CD4-positive, alpha-beta T cell (primary cell): Measurements from ENCODE around the gene SHISA4. TPM values are rescaled to one million over a fixed set of nuclear protein-coding genes. Genes with fewer than 3 reads are reported as not detected.
A peak's percentile ranks its signal among the peaks of the same experiment; 100 is the strongest.

ENCODE experiments used
- ATAC-seq: fragments of 200-7000 bp; cut with Tn5 transposase; one replicate; pipeline ENCODE4 v1.10.0; 2022; ENCODE audit warnings: mild to moderate bottlenecking; ENCODE audit not compliant: poor library complexity
- CTCF ChIA-PET: fragments of 350-600 bp; sonication (Branson Sonifier 250); formaldehyde crosslinking; loops from one replicate; lab custom pipeline; 2021; ENCODE audit warnings: antibody characterized with exemption, inconsistent platforms; lab: Charles Lee
- POLR2A ChIA-PET: fragments of 350-600 bp; sonication (Branson Sonifier 250); formaldehyde crosslinking; loops from one replicate; lab custom pipeline; 2021; ENCODE audit warnings: antibody characterized with exemption, inconsistent platforms; lab: Charles Lee
- DNase-seq, 14 experiments: peaks; one replicate each; pipeline ENCODE4 v3.0.0-alpha.2; 2013 to 2020; ENCODE audit warnings: mixed read lengths in 2 of 14
- H3K27ac ChIP-seq, 2 donors: one replicate each; pipeline versions ENCODE4 v1.5.1 to v1.7.0; 2013; ENCODE audit warnings: low read length in 2 of 2, low read depth in 1 of 2, mild to moderate bottlenecking in 1 of 2
- H3K27me3 ChIP-seq, 2 experiments: 1 replicate in 1 of 2; 2 replicates in 1 of 2; pipeline versions ENCODE4 v1.6.1 to v1.7.0; 2013; ENCODE audit warnings: low read length in 2 of 2, control low read depth in 1 of 2, mild to moderate bottlenecking in 1 of 2, moderate library complexity in 1 of 2; ENCODE audit not compliant: insufficient read depth in 2 of 2, control insufficient read depth in 1 of 2
- H3K36me3 ChIP-seq: one replicate; pipeline ENCODE4 v1.6.1; 2013; ENCODE audit warnings: low read length, control low read depth; ENCODE audit not compliant: insufficient read depth
- H3K4me1 ChIP-seq: one replicate; pipeline ENCODE4 v1.6.1; 2013; ENCODE audit warnings: low read length, control low read depth; ENCODE audit not compliant: insufficient read depth
- H3K4me3 ChIP-seq: one replicate; pipeline ENCODE4 v1.5.1; 2013; ENCODE audit warnings: mild to moderate bottlenecking, low read length, moderate library complexity
- H3K9me3 ChIP-seq, 2 experiments: 1 replicate in 1 of 2; 2 replicates in 1 of 2; pipeline versions ENCODE4 v1.6.1 to v1.7.0; 2013; ENCODE audit warnings: low read length in 2 of 2, mild to moderate bottlenecking in 2 of 2, control low read depth in 1 of 2, moderate library complexity in 1 of 2; ENCODE audit not compliant: control insufficient read depth in 1 of 2, insufficient read depth in 1 of 2
- H3K27ac Mint-ChIP-seq: one replicate; pipeline ENCODE4 v1.8.0; 2020; ENCODE audit warnings: mixed read lengths
- H3K27me3 Mint-ChIP-seq: one replicate; pipeline ENCODE4 v1.8.0; 2021; ENCODE audit warnings: mixed read lengths
- H3K36me3 Mint-ChIP-seq: one replicate; pipeline ENCODE4 v1.8.0; 2021; ENCODE audit warnings: low read depth, mixed read lengths
- H3K4me1 Mint-ChIP-seq: one replicate; pipeline ENCODE4 v1.8.0; 2021; ENCODE audit warnings: low read depth, mixed read lengths
- H3K4me3 Mint-ChIP-seq: one replicate; pipeline ENCODE4 v1.8.0; 2020; ENCODE audit warnings: mild to moderate bottlenecking, mixed read lengths
- H3K9me3 Mint-ChIP-seq: one replicate; pipeline ENCODE4 v1.8.0; 2020; ENCODE audit warnings: mixed read lengths
- CTCF ChIP-seq: fragments of 200-600 bp; IDR thresholded peaks from one replicate; pipeline ENCODE4 v1.8.0; 2022; ENCODE audit warnings: antibody characterized with exemption, mild to moderate bottlenecking
- intact Hi-C, 2 experiments: fragments of 100-400 bp; cut with DNase I in 1 of 2; cut with micrococcal nuclease in 1 of 2; formaldehyde crosslinking; loops; one replicate each; pipeline versions ENCODE4 v1.15.1 to v1.9.0; 2023 to 2025; cut with DNase I, micrococcal nuclease
- total RNA-seq, 174 experiments: library from RNA in 2 of 174; stranded (reverse) in 2 of 174; gene quantifications; one replicate each; pipeline ENCODE4 v1.2.3 and lab custom pipeline; 2021 to 2026

The SHISA4 gene
- total RNA-seq, 2 experiments from 2014 or later = 0.19 TPM; not detected in 1

- CTCF ChIA-PET = no interaction called here
- no peak for ATAC-seq
- Mint-ChIP-seq H3K4me3 (no peak overlapping the region), H3K27me3 (no peaks in the 10 kb centered on the region), H3K36me3 (peaks cover 50% of the 10 kb centered on the region), H3K27ac (peak overlapping the region; percentile 57), H3K4me1 (peaks cover 43% of the 10 kb centered on the region), H3K9me3 (no peaks in the 10 kb centered on the region)
- intact Hi-C loops = no loop called here
- H3K9me3 ChIP-seq = no peaks in the 10 kb centered on the region
- no peaks in the 10 kb centered on the region for H3K4me1 ChIP-seq
- H3K36me3 ChIP-seq = peaks cover 30% of the 10 kb centered on the region
- POLR2A ChIA-PET = no interaction called here
- no peak for DNase-seq
- H3K27me3 ChIP-seq = no peaks in the 10 kb centered on the region
- no peak overlapping the region for H3K4me3 ChIP-seq
- H3K27ac ChIP-seq = no peak overlapping the region
- TF ChIP-seq CTCF = no peak
These were observed 43.2 kb upstream of the SHISA4 start for GRCh38 chr1:201845331-201846083.

GRCh38 chr1:201847150-201847549 is 41.5 kb upstream of the SHISA4 start:
- Histone ChIP-seq H3K4me1 (no peaks in the 10 kb centered on the region), H3K4me3 (no peak overlapping the region), H3K9me3 (no peaks in the 10 kb centered on the region), H3K36me3 (peaks cover 46% of the 10 kb centered on the region), H3K27ac (no peak overlapping the region), H3K27me3 (no peaks in the 10 kb centered on the region)
- H3K27me3 Mint-ChIP-seq = no peaks in the 10 kb centered on the region
- ATAC-seq (no peak), DNase-seq (no peak)
- H3K4me1 Mint-ChIP-seq = peaks cover 29% of the 10 kb centered on the region
- peaks cover 55% of the 10 kb centered on the region for H3K36me3 Mint-ChIP-seq
- no peak for TF ChIP-seq CTCF
- intact Hi-C loops = no loop called here
- no peak overlapping the region for H3K27ac Mint-ChIP-seq
- ChIA-PET CTCF (interaction anchor here (3.2 kb wide), 1 partner anchor 18 kb away, joined by 8 read pairs; the partner anchor contains the start of gene IPO9), POLR2A (no interaction called here)
- no peaks in the 10 kb centered on the region for H3K9me3 Mint-ChIP-seq
- no peak overlapping the region for H3K4me3 Mint-ChIP-seq

GRCh38 chr1:201848230-201848629 is 40.5 kb upstream of the SHISA4 start:
- Mint-ChIP-seq H3K4me1 (peaks cover 22% of the 10 kb centered on the region), H3K4me3 (no peak overlapping the region), H3K36me3 (peaks cover 61% of the 10 kb centered on the region), H3K27ac (no peak overlapping the region), H3K27me3 (no peaks in the 10 kb centered on the region), H3K9me3 (no peaks in the 10 kb centered on the region)
- intact Hi-C loops = no loop called here
- Histone ChIP-seq H3K27me3 (no peaks in the 10 kb centered on the region), H3K27ac (no peak overlapping the region), H3K9me3 (no peaks in the 10 kb centered on the region), H3K4me1 (no peaks in the 10 kb centered on the region), H3K4me3 (no peak overlapping the region), H3K36me3 (peaks cover 57% of the 10 kb centered on the region)
- ChIA-PET CTCF (interaction anchor here (3.2 kb wide), 1 partner anchor 19 kb away, joined by 8 read pairs; the partner anchor contains the start of gene IPO9), POLR2A (interaction anchor here (1.0 kb wide), 1 partner anchor 19 kb away, joined by 3 read pairs; no protein-coding TSS in a partner anchor)
- no peak for TF ChIP-seq CTCF
- DNase-seq = no peak
- no peak for ATAC-seq
